ENCODE results near the gene RGL4.

RGL4 gene

GRCh38 chr22:23708270-23708669, 17.5 kb downstream of the RGL4 start:
- Histone ChIP-seq H3K4ac (ENCODE audit: low read length) (no peak overlapping the region), H3K79me1 (ENCODE audit: low read depth, low read length) (no peaks in the 10 kb centered on the region), H3K4me1 (ENCODE audit: control insufficient read depth in 2 of 2, insufficient read depth in 1 of 2, low read depth in 1 of 2, low read length in 2 of 2) (no peaks in the 10 kb centered on the region), H3K4me2 (ENCODE audit: insufficient read depth, low read length, poor library complexity, severe bottlenecking) (no peak overlapping the region), H2BK15ac (ENCODE audit: low read length) (no peak overlapping the region), H3K23ac (ENCODE audit: low read depth, low read length, poor library complexity) (no peak overlapping the region), H3K18ac (ENCODE audit: low read length) (no peak overlapping the region), H3K27me3 (ENCODE audit: control insufficient read depth in 3 of 3, insufficient read depth in 3 of 3, low read depth in 1 of 3, low read length in 3 of 3) (no peaks in the 10 kb centered on the region), H2BK5ac (ENCODE audit: low read length) (no peak overlapping the region), H3K4me3 (ENCODE audit: low read length in 2 of 2) (no peak overlapping the region), H3K36me3 (replicated peaks in 1 of 2; ENCODE audit: control insufficient read depth in 2 of 2, insufficient read depth in 2 of 2, low read length in 2 of 2) (peaks cover 35 to 98% of the 10 kb centered on the region in 2 donors), H4K91ac (ENCODE audit: low read depth, low read length, poor library complexity) (no peak overlapping the region), H4K8ac (ENCODE audit: low read depth, low read length) (no peak overlapping the region), H3K27ac (replicated peaks; ENCODE audit: low read length) (no peak overlapping the region), H3K9me3 (replicated peaks in 1 of 2; ENCODE audit: control insufficient read depth in 2 of 2, insufficient read depth in 1 of 2, low read depth in 1 of 2, low read length in 2 of 2) (no peaks in the 10 kb centered on the region), H2BK12ac (ENCODE audit: low read length) (no peak overlapping the region), H2BK120ac (ENCODE audit: low read depth, low read length) (no peak overlapping the region), H2AFZ (ENCODE audit: low read length) (no peak overlapping the region), H2AK5ac (ENCODE audit: low read depth, low read length) (no peak overlapping the region), H3K9ac (ENCODE audit: low read depth, low read length, poor library complexity) (no peak overlapping the region), H3K14ac (ENCODE audit: low read length) (no peak overlapping the region)
- DNase-seq (ENCODE audit: low spot score), result no peak
- no CpG with 5 or more reads among the region's 1 CpG for WGBS, 2 donors (ENCODE audit: extremely low coverage in 2 of 2, insufficient read length in 2 of 2, insufficient replicate concordance in 1 of 2)

GRCh38 chr22:23709107-23709506, 18.3 kb downstream of the RGL4 start:
- H3K4me3 ChIP-seq (ENCODE audit: low read length in 2 of 2), result no peak overlapping the region
- no peak overlapping the region for H3K18ac ChIP-seq (ENCODE audit: low read length)
- no peak overlapping the region for H3K4ac ChIP-seq (ENCODE audit: low read length)
- H2BK15ac ChIP-seq (ENCODE audit: low read length), result no peak overlapping the region
- no peak overlapping the region for H2BK120ac ChIP-seq (ENCODE audit: low read depth, low read length)
- H3K9me3 ChIP-seq (replicated peaks in 1 of 2; ENCODE audit: control insufficient read depth in 2 of 2, insufficient read depth in 1 of 2, low read depth in 1 of 2, low read length in 2 of 2), result no peaks in the 10 kb centered on the region
- no CpG with 5 or more reads among the region's 2 CpGs for WGBS, 2 donors (ENCODE audit: extremely low coverage in 2 of 2, insufficient read length in 2 of 2, insufficient replicate concordance in 1 of 2)
- H2AK5ac ChIP-seq (ENCODE audit: low read depth, low read length), result no peak overlapping the region
- H2AFZ ChIP-seq (ENCODE audit: low read length), result no peak overlapping the region
- H2BK12ac ChIP-seq (ENCODE audit: low read length), result no peak overlapping the region
- no peak overlapping the region for H3K27ac ChIP-seq (replicated peaks; ENCODE audit: low read length)
- H3K14ac ChIP-seq (ENCODE audit: low read length), result no peak overlapping the region
- peaks cover 36 to 99% of the 10 kb centered on the region in 2 donors for H3K36me3 ChIP-seq (replicated peaks in 1 of 2; ENCODE audit: control insufficient read depth in 2 of 2, insufficient read depth in 2 of 2, low read length in 2 of 2)
- H4K8ac ChIP-seq (ENCODE audit: low read depth, low read length), result no peak overlapping the region
- H3K4me1 ChIP-seq (ENCODE audit: control insufficient read depth in 2 of 2, insufficient read depth in 1 of 2, low read depth in 1 of 2, low read length in 2 of 2), result no peaks in the 10 kb centered on the region
- no peaks in the 10 kb centered on the region for H3K79me1 ChIP-seq (ENCODE audit: low read depth, low read length)
- H3K23ac ChIP-seq (ENCODE audit: low read depth, low read length, poor library complexity), result no peak overlapping the region
- no peak overlapping the region for H2BK5ac ChIP-seq (ENCODE audit: low read length)
- H3K27me3 ChIP-seq (ENCODE audit: control insufficient read depth in 3 of 3, insufficient read depth in 3 of 3, low read depth in 1 of 3, low read length in 3 of 3), result no peaks in the 10 kb centered on the region
- no peak overlapping the region for H3K4me2 ChIP-seq (ENCODE audit: insufficient read depth, low read length, poor library complexity, severe bottlenecking)
- DNase-seq (ENCODE audit: low spot score), result no peak
- no peak overlapping the region for H3K9ac ChIP-seq (ENCODE audit: low read depth, low read length, poor library complexity)
- no peak overlapping the region for H4K91ac ChIP-seq (ENCODE audit: low read depth, low read length, poor library complexity)

GRCh38 chr22:23712256-23712655, 21.4 kb downstream of the RGL4 start:
- Histone ChIP-seq H3K9me3 (replicated peaks in 1 of 2; ENCODE audit: control insufficient read depth in 2 of 2, insufficient read depth in 1 of 2, low read depth in 1 of 2, low read length in 2 of 2) (no peaks in the 10 kb centered on the region), H3K27ac (replicated peaks; ENCODE audit: low read length) (no peak overlapping the region), H4K8ac (ENCODE audit: low read depth, low read length) (no peak overlapping the region), H3K18ac (ENCODE audit: low read length) (no peak overlapping the region), H3K79me1 (ENCODE audit: low read depth, low read length) (peaks cover 6% of the 10 kb centered on the region), H3K4ac (ENCODE audit: low read length) (no peak overlapping the region), H2BK12ac (ENCODE audit: low read length) (no peak overlapping the region), H4K91ac (ENCODE audit: low read depth, low read length, poor library complexity) (no peak overlapping the region), H3K9ac (ENCODE audit: low read depth, low read length, poor library complexity) (no peak overlapping the region), H3K4me2 (ENCODE audit: insufficient read depth, low read length, poor library complexity, severe bottlenecking) (no peak overlapping the region), H3K23ac (ENCODE audit: low read depth, low read length, poor library complexity) (no peak overlapping the region), H3K4me3 (ENCODE audit: low read length in 2 of 2) (no peak overlapping the region), H3K36me3 (replicated peaks in 1 of 2; ENCODE audit: control insufficient read depth in 2 of 2, insufficient read depth in 2 of 2, low read length in 2 of 2) (peaks cover 21 to 80% of the 10 kb centered on the region in 2 donors), H2AK5ac (ENCODE audit: low read depth, low read length) (no peak overlapping the region), H2BK120ac (ENCODE audit: low read depth, low read length) (peak overlapping the region; percentile 76), H2AFZ (ENCODE audit: low read length) (no peak overlapping the region), H2BK15ac (ENCODE audit: low read length) (no peak overlapping the region), H3K27me3 (ENCODE audit: control insufficient read depth in 3 of 3, insufficient read depth in 3 of 3, low read depth in 1 of 3, low read length in 3 of 3) (no peaks in the 10 kb centered on the region), H2BK5ac (ENCODE audit: low read length) (no peak overlapping the region), H3K4me1 (ENCODE audit: control insufficient read depth in 2 of 2, insufficient read depth in 1 of 2, low read depth in 1 of 2, low read length in 2 of 2) (no peaks in the 10 kb centered on the region), H3K14ac (ENCODE audit: low read length) (no peak overlapping the region)
- DNase-seq (ENCODE audit: low spot score), result no peak
- no CpG with 5 or more reads among the region's 12 CpGs for WGBS, 2 donors (ENCODE audit: extremely low coverage in 2 of 2, insufficient read length in 2 of 2, insufficient replicate concordance in 1 of 2)

- Histone ChIP-seq H2AK5ac (ENCODE audit: low read depth, low read length) (no peak overlapping the region), H3K4ac (ENCODE audit: low read length) (no peak overlapping the region), H2BK12ac (ENCODE audit: low read length) (peak overlapping the region; percentile 46), H3K14ac (ENCODE audit: low read length) (no peak overlapping the region), H2BK5ac (ENCODE audit: low read length) (no peak overlapping the region), H2AFZ (ENCODE audit: low read length) (no peak overlapping the region), H2BK15ac (ENCODE audit: low read length) (no peak overlapping the region), H3K4me2 (ENCODE audit: insufficient read depth, low read length, poor library complexity, severe bottlenecking) (no peak overlapping the region), H3K23ac (ENCODE audit: low read depth, low read length, poor library complexity) (no peak overlapping the region), H2BK120ac (ENCODE audit: low read depth, low read length) (no peak overlapping the region), H4K91ac (ENCODE audit: low read depth, low read length, poor library complexity) (no peak overlapping the region), H4K8ac (ENCODE audit: low read depth, low read length) (no peak overlapping the region), H3K27me3 (ENCODE audit: control insufficient read depth in 3 of 3, insufficient read depth in 3 of 3, low read depth in 1 of 3, low read length in 3 of 3) (no peaks in the 10 kb centered on the region), H3K36me3 (replicated peaks in 1 of 2; ENCODE audit: control insufficient read depth in 2 of 2, insufficient read depth in 2 of 2, low read length in 2 of 2) (peaks cover 18 to 64% of the 10 kb centered on the region in 2 donors), H3K9me3 (replicated peaks in 1 of 2; ENCODE audit: control insufficient read depth in 2 of 2, insufficient read depth in 1 of 2, low read depth in 1 of 2, low read length in 2 of 2) (no peaks in the 10 kb centered on the region), H3K4me1 (ENCODE audit: control insufficient read depth in 2 of 2, insufficient read depth in 1 of 2, low read depth in 1 of 2, low read length in 2 of 2) (peaks cover 0 to 2% of the 10 kb centered on the region in 2 donors), H3K18ac (ENCODE audit: low read length) (no peak overlapping the region), H3K4me3 (ENCODE audit: low read length in 2 of 2) (no peak overlapping the region), H3K79me1 (ENCODE audit: low read depth, low read length) (peaks cover 9% of the 10 kb centered on the region), H3K27ac (replicated peaks; ENCODE audit: low read length) (no peak overlapping the region), H3K9ac (ENCODE audit: low read depth, low read length, poor library complexity) (no peak overlapping the region)
- DNase-seq (ENCODE audit: low spot score), result no peak
- no CpG with 5 or more reads among the region's 28 CpGs for WGBS, 2 donors (ENCODE audit: extremely low coverage in 2 of 2, insufficient read length in 2 of 2, insufficient replicate concordance in 1 of 2)
These were observed 23.1 kb downstream of the RGL4 start for GRCh38 chr22:23713696-23714595.
